Right lobe of liver (tissue), 4 donors: ENCODE measurements around the gene MPST.

Experiments
- POLR2A ChIP-seq: fragments of 450-650 bp; IDR thresholded peaks from one replicate; pipeline ENCODE4 v1.6.1; 2017; ENCODE audit warnings: antibody characterized with exemption, mild to moderate bottlenecking
- TF ChIP-seq, protein P1 (sequence below), 4 donors: fragments of 200-600 bp in 3 of 4; fragments of 450-650 bp in 1 of 4; IDR thresholded peaks; one replicate each; pipeline versions ENCODE4 v1.5.1 to v1.8.0; 2016 to 2022; ENCODE audit warnings: antibody characterized with exemption in 4 of 4, mild to moderate bottlenecking in 2 of 4
- donor health status: DM: no; HTN: no; CAD: no.
- donor health status: DM: no; HTN: no; CAD: no.
- donor health status: DM: no; HTN: yes; CAD: no.

DNA sequence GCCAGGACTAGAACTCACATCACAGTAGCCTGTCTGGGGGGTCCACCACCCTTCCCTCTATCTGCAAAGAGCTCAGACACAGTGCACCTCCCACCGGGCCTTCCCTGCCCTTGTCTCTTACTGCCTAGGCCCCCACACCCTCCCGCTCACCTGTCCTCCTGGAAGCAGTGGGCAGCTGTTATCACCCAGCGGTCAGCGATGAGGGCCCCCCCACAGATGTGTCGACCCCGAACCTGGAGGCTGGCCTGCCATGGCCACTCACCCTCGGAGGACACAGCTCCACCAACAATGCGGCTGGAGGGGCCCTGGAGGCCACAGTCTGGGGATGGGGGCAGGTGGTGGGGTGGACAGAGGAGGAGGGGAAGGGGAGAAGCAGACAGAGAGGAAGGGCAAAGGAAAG lies 50.8 kb downstream of the MPST start:
- TF ChIP-seq, protein P1, sequence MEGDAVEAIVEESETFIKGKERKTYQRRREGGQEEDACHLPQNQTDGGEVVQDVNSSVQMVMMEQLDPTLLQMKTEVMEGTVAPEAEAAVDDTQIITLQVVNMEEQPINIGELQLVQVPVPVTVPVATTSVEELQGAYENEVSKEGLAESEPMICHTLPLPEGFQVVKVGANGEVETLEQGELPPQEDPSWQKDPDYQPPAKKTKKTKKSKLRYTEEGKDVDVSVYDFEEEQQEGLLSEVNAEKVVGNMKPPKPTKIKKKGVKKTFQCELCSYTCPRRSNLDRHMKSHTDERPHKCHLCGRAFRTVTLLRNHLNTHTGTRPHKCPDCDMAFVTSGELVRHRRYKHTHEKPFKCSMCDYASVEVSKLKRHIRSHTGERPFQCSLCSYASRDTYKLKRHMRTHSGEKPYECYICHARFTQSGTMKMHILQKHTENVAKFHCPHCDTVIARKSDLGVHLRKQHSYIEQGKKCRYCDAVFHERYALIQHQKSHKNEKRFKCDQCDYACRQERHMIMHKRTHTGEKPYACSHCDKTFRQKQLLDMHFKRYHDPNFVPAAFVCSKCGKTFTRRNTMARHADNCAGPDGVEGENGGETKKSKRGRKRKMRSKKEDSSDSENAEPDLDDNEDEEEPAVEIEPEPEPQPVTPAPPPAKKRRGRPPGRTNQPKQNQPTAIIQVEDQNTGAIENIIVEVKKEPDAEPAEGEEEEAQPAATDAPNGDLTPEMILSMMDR (IDR thresholded peaks at IDR 0.05), result no peak
- TF ChIP-seq POLR2A, result no peak
